Ascending aorta (tissue), 2 donors: Measurements from ENCODE around the gene CARD9. TPM values are rescaled to one million over a fixed set of nuclear protein-coding genes. Genes with fewer than 3 reads are reported as not detected.

Source experiments
- DNase-seq, 2 donors: peaks; one replicate each; pipeline ENCODE4 v3.0.0-alpha.2; 2019; ENCODE audit warnings: low spot score in 2 of 2
- H3K27ac ChIP-seq, 2 donors: fragments of 200-600 bp; sonication (generic); one replicate each; pipeline ENCODE4 v1.5.1; 2016 to 2017; ENCODE audit warnings: mild to moderate bottlenecking in 1 of 2
- H3K27me3 ChIP-seq: fragments of 200-600 bp; sonication (generic); one replicate; pipeline ENCODE4 v1.5.1; 2017
- H3K36me3 ChIP-seq, 2 donors: fragments of 200-600 bp; sonication (generic); one replicate each; pipeline ENCODE4 v1.5.1; 2016
- H3K4me1 ChIP-seq, 2 donors: fragments of 200-600 bp; sonication (generic); one replicate each; pipeline ENCODE4 v1.5.1; 2016 to 2017; ENCODE audit warnings: mild to moderate bottlenecking in 1 of 2
- H3K4me3 ChIP-seq, 2 donors: fragments of 200-600 bp; sonication (generic); one replicate each; pipeline ENCODE4 v1.5.1; 2016 to 2017; ENCODE audit warnings: mild to moderate bottlenecking in 1 of 2
- H3K9me3 ChIP-seq, 2 donors: fragments of 200-600 bp; sonication (generic); one replicate each; pipeline ENCODE4 v1.5.1; 2016
- intact Hi-C: fragments of 100-400 bp; cut with DNase I; formaldehyde crosslinking; loops from one replicate; pipeline ENCODE4 v1.15.1; 2023
- total RNA-seq: library from RNA; depleted of rRNA; stranded (reverse); fragments of >200 nt; gene quantifications from one replicate; pipeline ENCODE4 v1.1.0, GENCODE V29; 2016
- TF ChIP-seq, protein P1 (sequence below), 3 experiments: fragments of 200-600 bp in 2 of 3; fragments of 450-650 bp in 1 of 3; sonication (generic) in 2 of 3; IDR thresholded peaks; one replicate each; pipeline ENCODE4 v1.5.1; 2016 to 2019; ENCODE audit warnings: antibody characterized with exemption in 3 of 3, mild to moderate bottlenecking in 1 of 3, moderate library complexity in 1 of 3

Gene CARD9
- total RNA-seq, 1 donor from 2014 or later = 0.43 TPM

DNA sequence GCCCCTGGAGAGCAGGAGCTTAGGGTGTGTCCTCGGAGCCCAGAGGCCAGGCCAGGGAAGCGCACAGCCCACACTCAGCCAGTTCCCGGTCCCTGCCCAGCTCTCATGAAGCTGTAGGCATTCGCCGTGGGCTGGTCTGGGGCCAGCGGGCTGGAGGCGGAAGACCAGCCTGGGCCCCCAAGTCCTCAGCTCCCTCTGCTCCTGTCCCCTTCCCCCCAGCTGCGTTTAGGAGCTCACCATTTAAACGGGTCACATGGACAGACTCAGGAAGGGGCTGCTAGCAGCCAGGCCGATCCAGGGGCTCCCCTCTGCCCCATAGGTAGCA lies 27.4 kb downstream of the CARD9 start:
- H3K4me1 ChIP-seq = peaks cover 15 to 26% of the 10 kb centered on the region in 2 donors
- TF ChIP-seq, protein P1, sequence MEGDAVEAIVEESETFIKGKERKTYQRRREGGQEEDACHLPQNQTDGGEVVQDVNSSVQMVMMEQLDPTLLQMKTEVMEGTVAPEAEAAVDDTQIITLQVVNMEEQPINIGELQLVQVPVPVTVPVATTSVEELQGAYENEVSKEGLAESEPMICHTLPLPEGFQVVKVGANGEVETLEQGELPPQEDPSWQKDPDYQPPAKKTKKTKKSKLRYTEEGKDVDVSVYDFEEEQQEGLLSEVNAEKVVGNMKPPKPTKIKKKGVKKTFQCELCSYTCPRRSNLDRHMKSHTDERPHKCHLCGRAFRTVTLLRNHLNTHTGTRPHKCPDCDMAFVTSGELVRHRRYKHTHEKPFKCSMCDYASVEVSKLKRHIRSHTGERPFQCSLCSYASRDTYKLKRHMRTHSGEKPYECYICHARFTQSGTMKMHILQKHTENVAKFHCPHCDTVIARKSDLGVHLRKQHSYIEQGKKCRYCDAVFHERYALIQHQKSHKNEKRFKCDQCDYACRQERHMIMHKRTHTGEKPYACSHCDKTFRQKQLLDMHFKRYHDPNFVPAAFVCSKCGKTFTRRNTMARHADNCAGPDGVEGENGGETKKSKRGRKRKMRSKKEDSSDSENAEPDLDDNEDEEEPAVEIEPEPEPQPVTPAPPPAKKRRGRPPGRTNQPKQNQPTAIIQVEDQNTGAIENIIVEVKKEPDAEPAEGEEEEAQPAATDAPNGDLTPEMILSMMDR (IDR thresholded peaks at IDR 0.05) = no peak
- intact Hi-C loops = no loop called here

DNA sequence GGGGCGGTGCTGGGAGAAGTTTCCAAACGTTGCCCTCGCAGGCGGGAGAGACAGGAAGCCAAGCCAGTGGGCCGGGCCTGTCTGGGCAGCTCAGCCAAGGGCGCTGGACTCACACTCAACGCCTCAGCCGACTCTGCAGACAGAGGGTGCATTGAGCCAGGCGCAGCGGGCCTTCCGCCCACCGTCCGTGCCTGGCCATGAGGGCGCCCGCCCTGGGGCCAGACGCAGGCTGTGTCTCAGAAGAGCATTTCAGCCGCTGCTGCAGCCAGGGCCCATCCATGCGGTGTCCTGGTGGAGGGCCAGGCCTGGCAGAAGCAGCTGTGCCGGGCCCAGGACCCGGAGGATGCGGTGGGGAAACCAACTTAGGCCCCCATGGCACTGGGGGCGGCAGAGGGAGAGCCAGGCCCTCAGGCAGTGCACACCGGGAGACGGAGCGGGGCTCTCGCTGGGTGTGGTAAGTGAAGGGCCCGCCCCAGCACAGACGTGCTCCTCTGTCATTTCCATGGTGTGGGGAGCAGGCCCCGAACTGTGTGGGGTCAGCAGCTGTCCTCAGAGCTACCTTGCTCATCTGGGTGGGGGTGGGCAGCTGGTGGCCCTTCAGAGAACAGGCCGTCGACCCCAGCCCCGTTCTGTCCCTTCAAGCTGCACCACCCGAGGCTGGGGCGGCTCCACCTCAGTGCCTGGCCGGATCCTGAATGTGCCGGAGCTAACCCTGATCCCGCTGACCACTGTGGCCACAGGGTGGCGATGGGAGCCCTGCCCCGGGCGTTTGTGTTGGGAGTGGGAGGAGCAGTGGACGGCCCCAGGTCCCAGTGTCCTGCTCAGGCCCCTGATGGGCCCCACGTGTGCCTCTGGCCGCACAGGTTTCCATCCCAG lies 27.9 kb downstream of the CARD9 start:
- peak overlapping the region; percentile 76 to 79 for H3K27ac ChIP-seq
- H3K4me3 ChIP-seq = peak overlapping the region; percentile 42 to 55
- H3K9me3 ChIP-seq = no peaks in the 10 kb centered on the region
- no peaks in the 10 kb centered on the region for H3K27me3 ChIP-seq
- peak; percentile 30 to 86 for DNase-seq
- TF ChIP-seq, protein P1 (IDR thresholded peaks at IDR 0.05) = peak; percentile 52 to 64 (median 63)
- H3K36me3 ChIP-seq = peaks cover 4 to 15% of the 10 kb centered on the region in 2 donors
- intact Hi-C loops = loop anchor here (1.0 kb wide), 1 partner anchor 18 kb away; the partner anchor contains the start of gene DNLZ
- peaks cover 15 to 26% of the 10 kb centered on the region in 2 donors for H3K4me1 ChIP-seq

More for the DNA sequence above, 27.4 kb downstream of the CARD9 start:
- Histone ChIP-seq H3K27me3 (no peaks in the 10 kb centered on the region), H3K4me3 (peak overlapping the region; percentile 42 to 55), H3K9me3 (no peaks in the 10 kb centered on the region), H3K36me3 (peaks cover 4 to 12% of the 10 kb centered on the region in 2 donors), H3K27ac (peak overlapping the region; percentile 76 to 79)
- DNase-seq = no peak

DNA sequence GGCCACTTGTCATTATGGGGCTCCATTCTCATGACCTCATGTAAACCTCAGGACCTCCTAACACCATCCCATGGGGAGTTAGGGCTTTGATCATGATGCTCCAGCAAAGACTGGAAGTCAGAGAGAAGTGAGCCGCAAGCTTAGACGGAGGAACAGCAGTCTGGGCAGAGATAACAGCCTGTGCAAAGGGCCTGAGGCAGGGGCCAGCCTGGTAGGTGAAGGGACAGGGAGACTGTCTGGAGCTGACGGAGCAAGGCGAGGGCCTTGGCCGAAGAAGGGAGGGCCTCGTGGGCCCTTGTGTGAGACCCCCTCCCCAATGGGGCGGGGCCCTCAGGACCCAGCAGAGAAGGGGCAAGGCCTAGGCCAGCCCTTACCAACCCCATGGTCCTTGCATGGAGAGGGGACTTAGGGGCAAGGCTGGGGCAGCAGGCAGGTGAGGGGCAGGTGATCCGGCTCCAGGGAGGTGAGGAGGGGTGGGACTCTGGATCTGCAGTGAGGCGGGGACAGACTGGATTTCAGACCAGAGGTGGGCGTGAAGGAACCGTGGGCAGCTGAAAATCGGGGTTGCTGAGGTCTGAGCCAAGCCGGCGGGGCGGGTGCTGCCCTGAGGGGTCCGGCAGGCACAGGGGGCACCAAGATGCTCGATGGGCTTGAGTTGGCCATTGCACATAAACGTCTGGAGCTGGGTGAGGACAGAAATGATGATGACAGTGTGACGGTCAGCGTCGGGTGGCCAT lies 28.8 kb downstream of the CARD9 start:
- H3K4me3 ChIP-seq = peak overlapping the region; percentile 42 to 55
- no peaks in the 10 kb centered on the region for H3K9me3 ChIP-seq
- intact Hi-C loops = loop anchor here (1.0 kb wide), 1 partner anchor 19 kb away; the partner anchor contains the start of gene DNLZ
- TF ChIP-seq, protein P1 (IDR thresholded peaks at IDR 0.05) = no peak
- H3K4me1 ChIP-seq = peaks cover 15 to 26% of the 10 kb centered on the region in 2 donors
- peaks cover under 1 to 21% of the 10 kb centered on the region in 2 donors for H3K36me3 ChIP-seq
- DNase-seq = no peak
- no peaks in the 10 kb centered on the region for H3K27me3 ChIP-seq
- H3K27ac ChIP-seq = peak overlapping the region; percentile 76 to 79

DNA sequence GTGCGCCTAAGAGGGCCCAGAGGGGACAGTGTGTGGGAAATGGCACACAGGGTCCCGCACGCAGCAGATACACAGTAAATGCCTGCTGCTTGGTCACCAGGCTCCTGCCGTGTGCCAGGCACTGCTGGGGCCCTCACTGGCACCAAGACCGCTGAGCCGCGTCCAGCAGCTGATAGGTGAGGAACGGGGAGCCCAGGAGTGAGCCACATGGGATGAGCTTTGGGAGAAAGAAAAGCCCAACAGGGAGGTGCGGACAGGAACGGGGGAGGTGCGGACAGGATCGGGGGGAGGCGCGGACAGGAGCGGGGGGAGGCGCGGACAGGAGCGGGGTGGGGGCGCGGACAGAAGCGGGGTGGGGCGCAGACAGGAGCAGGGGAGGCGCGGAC lies 29.6 kb downstream of the CARD9 start:
- no peaks in the 10 kb centered on the region for H3K27me3 ChIP-seq
- no peak overlapping the region for H3K27ac ChIP-seq
- no peaks in the 10 kb centered on the region for H3K9me3 ChIP-seq
- H3K4me3 ChIP-seq = no peak overlapping the region
- TF ChIP-seq, protein P1 (IDR thresholded peaks at IDR 0.05) = no peak
- no peak for DNase-seq
- intact Hi-C loops = no loop called here
- peaks cover 1 to 17% of the 10 kb centered on the region in 2 donors for H3K36me3 ChIP-seq
- peaks cover 15 to 26% of the 10 kb centered on the region in 2 donors for H3K4me1 ChIP-seq

DNA sequence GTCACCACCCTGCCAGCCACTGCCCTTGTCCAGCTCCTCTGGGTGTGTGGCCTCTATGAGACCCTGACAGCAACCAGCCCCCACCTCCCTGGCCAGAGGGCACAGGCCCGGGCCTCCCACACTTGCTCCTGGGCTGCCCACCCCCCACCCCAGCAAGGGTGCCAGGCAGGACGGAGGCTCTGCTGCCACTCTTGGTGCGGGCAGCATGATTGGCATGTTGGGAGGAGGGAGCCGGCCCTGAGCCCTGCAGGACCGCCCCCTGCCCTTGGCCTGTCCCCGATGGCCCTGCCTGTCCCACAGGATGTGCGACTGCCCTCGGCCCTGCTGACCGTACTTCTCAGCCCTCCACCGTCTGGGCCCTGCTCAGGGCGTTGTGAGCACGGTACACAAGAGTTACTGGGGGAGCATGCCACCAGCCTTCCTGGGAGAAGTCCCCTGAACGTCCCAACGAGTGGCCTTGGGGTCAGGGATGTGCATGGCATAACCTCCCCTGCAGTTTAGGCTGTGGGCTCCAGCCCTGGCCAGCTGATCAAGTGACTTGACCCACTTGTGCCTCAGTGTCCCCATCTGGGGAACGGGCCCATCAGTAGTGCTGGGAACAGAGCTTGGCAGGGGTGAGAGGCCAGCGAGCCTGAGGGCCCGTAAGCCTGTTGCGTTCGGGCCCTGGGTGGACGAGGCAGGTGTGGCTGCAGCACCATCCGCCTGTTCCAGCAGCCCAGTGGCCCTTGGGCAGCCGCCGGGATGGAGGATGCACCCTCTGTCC lies 30.2 kb downstream of the CARD9 start:
- H3K36me3 ChIP-seq = peaks cover 7 to 19% of the 10 kb centered on the region in 2 donors
- intact Hi-C loops = no loop called here
- H3K4me3 ChIP-seq = peak overlapping the region in 1 of 2 donors; percentile 59
- H3K27me3 ChIP-seq = no peaks in the 10 kb centered on the region
- TF ChIP-seq, protein P1 (IDR thresholded peaks at IDR 0.05) = no peak
- H3K27ac ChIP-seq = peak overlapping the region; percentile 51 to 60
- DNase-seq = no peak
- no peaks in the 10 kb centered on the region for H3K9me3 ChIP-seq
- peaks cover 15 to 26% of the 10 kb centered on the region in 2 donors for H3K4me1 ChIP-seq
